DLD1 (cell line): ENCODE data around the gene RASA2.
"Not testable (repeated sequence)": the region's sequence is repeated elsewhere in the genome, so short reads cannot be mapped to it uniquely, and the experiment has no call there.

ENCODE experiments used
- in situ Hi-C: cut with HindIII; loops from 2 replicates; pipeline ENCODE4 v1.10.0; 2017; ENCODE audit warnings: low sequenced_read_pairs

Gene RASA2

DNA sequence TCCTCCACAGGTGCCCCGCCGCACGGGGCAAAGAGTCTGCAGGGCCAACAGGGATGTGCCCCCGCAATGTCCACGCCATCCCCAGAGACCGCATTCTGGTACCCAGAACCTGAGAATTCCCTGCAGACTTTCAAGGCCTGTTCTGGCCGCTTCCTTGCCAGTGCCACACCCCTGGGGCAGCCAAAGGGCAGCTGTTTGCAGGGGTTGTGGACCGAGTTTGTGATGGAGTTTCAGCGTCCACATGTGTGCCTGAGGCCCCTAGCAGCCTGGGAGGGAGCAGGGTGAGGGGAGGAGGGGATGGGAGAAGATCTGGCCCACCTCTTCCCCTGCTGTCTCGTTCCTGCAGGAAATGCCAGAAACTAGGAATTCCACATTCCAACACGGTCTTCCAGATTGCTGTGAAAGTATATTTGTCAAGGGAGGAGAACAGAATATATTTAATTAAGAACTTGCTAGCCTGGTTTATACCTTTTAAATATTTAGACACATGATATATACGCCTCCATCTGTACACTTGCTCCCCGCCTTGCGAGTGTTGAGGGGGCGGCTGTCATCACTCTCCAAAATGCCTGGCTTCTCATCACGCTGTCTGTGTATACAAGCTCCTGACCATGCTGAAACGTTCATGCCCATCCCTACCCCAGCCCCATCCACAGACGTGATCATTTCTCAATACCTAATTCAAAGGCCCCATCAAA lies 31.1 kb upstream of the RASA2 start:
- in situ Hi-C loops, result no loop called here

GRCh38 chr3:141456301-141456625 lies 30.6 kb upstream of the RASA2 start:
- in situ Hi-C loops, result no loop called here

- in situ Hi-C loops, result no loop called here
Observed at GRCh38 chr3:141457624-141458236, 29.1 kb upstream of the RASA2 start.

DNA sequence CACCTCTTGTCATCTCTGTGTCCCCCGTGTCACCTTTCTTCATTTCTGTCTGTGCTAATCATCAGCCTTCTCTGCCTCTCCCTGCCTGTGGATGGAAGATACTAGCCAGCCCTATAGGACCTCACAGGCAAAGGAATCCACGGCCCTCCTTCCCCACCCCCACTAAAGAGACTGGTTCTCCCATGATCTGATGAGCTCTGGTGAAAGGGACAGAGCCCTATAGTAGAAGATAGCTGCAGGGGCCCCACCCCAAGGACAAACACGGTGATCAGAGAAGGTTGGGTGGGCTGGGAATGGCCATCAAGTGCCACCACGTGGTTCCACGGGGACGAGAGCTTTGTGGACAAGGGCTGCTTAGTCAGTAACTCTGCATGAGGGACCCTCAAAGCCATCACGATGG lies 27.8 kb upstream of the RASA2 start:
- in situ Hi-C loops, result no loop called here

DNA sequence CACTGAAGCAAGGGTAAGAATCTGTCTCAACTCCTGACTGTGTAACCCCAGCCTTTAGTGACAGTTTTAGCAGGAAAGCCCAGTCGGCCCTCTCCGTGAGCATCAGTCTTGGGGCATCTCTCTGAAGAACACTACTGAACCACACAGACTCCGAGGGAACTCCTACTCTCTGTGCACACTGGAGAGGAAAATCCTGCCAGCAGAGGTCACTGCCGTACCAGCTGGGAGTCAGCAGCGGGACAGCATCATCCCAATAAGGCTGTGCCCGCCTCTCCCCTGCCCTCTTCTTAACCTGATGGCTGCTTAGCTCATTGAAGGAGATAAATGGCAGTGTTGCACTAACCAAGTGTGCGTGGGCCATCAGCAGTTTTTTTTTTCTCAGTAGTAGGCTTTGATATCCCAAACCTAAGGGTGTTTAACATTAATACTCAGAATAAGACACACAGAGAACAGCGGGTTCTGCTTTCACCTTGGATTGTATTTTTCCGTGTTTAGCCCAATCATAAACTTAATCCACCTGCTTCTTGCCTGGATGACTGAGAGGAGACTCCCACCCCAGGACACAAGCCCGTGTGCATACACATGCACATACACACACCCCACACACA lies 26.6 kb upstream of the RASA2 start:
- in situ Hi-C loops, result no loop called here

DNA sequence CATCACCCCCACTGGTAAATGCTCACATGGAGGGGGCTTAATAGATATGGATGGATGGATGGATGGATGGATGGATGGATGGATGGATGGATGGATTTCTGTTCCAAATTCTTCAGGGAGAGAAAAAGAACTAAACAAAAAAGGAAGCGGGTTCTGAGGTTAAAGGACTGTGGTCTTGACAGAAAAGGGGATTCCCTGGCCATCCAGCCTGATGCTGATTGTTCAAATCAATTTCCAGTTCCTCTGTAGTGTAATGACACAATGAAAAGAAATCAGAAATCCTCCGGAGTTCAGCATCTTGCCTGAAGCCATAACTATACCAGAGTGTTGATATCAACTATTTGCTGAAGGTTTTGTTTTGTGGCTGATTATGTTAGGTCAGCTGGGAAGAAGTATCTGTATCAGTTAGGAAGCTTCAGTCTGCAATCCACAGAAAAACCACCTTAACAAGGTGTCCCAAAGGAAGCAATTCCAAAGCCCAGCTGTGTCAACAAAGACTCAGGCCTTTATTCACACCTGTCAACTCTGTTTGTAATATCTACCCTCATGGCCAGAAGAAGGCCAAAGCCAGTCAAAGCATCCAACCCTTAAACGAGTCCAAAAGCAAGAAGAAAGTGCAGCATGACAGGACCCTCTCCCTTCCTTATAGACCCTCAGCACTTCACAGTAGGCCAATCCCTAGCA lies 24.5 kb upstream of the RASA2 start:
- in situ Hi-C loops, result no loop called here

GRCh38 chr3:141465221-141465620 lies 21.6 kb upstream of the RASA2 start:
- in situ Hi-C loops, result no loop called here

DNA sequence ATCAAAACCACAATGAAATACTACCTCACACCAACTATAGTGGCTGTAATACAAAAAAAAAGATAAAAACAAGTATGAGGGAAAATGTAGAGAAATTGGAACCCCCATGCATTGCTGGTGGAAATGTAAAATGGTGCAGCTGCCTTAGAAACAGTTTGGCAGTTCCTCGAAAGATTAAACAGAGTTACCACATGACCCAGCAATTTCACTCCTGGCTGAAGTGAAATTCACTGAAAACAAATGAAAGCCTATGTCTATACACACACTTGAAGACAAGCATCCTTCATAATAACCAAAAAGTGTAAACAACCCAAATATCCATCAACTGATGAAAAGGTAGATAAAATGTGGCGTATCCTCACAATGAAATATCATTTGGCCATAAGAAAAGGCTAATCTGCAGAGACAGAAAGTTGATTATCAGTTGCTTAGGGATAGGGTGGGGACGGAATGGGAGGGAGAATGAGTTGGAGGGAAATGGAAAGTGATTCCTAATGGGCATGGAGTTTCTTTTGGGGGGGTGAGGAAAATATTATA lies 20.1 kb upstream of the RASA2 start:
- in situ Hi-C loops, result no loop called here

DNA sequence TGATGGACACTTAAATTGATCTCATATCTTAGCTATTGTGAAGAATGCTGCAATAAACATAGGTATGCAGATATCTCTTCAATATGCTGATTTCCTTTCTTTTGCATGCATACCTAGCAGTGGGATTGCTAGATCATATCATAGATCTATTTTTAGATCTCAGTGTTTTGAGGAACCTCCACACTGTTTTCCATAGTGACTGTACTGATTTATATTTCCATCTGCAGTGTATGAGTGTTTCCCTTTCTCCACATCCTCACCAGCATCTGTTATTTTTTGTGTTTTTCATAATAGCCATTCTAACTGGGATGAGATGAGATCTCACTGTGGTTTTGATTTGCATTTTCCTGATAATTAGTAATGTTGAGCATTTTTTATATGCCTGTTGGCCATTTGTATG lies 17.1 kb upstream of the RASA2 start:
- in situ Hi-C loops, result no loop called here

- in situ Hi-C loops, result no loop called here
Observed at GRCh38 chr3:141471160-141471559, 15.7 kb upstream of the RASA2 start.

DNA sequence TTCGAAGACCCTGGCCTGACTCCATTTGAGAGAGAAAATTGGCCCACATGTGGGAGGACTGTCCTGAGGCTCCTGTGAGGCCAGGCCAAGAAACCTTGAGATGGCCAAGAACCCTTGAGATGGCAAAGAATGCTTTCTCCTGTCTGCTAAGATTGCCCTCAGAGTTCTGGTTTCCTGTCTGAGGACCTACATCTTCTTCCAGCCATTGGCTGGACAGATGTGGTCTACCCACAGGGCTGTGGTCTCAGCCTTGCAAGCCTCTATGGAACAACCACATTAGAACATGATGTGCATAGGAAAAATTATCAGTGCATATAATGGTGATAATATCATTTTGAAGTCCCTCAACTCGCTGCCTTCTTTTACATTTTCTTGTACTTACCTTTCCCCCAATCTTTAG lies 10.8 kb upstream of the RASA2 start:
- in situ Hi-C loops, result no loop called here

DNA sequence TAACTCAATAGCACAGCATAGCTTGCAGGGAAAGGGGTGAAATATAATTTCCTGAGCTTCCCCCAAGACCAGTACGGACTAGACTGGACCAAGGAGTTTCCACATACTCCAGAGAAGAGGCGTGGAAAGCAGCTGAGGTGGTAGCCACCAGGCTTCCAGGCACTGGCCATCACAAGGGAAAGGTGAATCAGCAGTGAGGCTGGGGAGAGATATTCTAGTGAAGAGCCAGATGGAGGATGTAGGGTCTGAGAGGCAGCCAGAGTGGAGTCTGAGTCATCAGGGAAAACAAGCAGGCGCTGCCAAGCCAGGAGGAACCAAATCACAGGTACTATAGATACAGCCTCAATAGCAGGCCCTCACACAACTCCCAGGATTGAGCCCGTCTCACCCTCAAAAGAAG lies 9.6 kb upstream of the RASA2 start:
- in situ Hi-C loops, result no loop called here

DNA sequence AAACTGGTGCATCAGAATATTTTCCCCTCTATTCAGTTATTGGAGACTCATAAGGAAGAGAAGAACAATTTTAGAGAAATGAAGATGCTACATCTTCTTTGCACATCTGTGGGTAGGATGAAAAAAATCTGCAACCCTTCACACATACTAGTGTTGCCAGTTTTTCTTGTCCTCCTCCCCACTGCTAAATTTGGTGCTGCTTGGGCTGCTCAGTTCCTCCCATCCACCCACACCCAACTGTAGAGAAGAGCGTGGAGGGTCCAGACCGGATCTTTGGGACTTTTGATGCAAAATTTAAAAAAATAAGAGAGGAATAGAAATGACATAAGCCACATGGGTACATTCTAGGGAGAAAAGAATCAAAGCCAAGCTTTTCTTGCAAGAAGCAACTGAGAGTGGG lies 8.7 kb upstream of the RASA2 start:
- in situ Hi-C loops, result no loop called here

DNA sequence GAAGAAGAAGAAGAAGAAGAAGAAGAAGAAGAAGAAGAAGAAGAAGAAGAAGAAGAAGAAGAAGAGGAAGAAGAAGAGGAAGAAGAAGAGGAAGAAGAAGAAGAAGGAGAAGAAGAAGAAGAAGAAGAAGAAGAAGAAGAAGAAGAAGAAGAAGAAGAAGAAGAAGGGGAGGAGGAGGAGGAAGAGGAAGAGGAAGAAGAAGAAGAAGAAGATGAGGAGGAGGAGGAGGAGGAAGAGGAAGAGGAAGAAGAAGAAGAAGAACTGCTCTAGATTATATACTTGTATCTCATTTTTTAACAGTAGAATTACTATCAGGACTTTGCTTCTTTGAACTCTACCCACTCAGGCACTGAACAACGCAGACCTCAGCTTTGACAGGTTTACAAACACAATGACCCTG lies 8.0 kb upstream of the RASA2 start:
- in situ Hi-C loops, result not testable (repeated sequence)

DNA sequence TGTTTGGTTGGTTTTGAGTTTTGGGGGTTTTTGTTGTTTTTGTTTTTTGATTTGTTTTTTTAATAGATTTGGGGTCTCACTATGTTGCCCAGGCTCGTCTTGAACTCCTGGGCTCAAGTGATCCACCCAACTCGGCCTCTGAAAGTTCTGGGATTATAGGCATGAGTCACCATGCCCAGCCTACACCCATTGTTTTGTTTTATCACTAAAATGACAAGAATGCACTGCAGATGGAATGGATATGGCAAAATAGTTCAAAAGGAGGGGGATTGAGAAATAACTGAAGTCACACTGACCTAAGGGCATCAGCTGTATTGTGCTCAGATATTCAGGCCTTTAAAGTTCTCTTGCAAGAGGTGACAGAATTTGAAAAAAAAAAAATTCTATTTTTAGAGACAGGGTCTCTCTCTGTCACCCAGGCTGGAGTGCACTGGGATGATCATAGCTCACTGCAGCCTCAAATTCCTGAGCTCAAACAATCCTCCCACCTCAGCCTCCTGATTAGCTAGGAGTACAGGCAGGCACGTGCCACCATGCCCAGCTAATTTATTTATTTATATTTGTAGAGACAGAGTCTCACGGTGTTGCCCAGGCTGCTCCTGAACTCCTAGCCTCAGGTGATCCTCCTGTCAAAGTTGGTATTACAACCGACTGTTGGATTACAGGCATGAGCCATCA lies 4.4 kb upstream of the RASA2 start:
- in situ Hi-C loops, result no loop called here

GRCh38 chr3:141484701-141485287 lies 2.0 kb upstream of the RASA2 start:
- in situ Hi-C loops, result no loop called here

GRCh38 chr3:141485641-141486495 lies 959 bp upstream of the RASA2 start:
- in situ Hi-C loops, result no loop called here

- in situ Hi-C loops, result no loop called here
Observed at GRCh38 chr3:141486496-141486745, 406 bp upstream of the RASA2 start.

DNA sequence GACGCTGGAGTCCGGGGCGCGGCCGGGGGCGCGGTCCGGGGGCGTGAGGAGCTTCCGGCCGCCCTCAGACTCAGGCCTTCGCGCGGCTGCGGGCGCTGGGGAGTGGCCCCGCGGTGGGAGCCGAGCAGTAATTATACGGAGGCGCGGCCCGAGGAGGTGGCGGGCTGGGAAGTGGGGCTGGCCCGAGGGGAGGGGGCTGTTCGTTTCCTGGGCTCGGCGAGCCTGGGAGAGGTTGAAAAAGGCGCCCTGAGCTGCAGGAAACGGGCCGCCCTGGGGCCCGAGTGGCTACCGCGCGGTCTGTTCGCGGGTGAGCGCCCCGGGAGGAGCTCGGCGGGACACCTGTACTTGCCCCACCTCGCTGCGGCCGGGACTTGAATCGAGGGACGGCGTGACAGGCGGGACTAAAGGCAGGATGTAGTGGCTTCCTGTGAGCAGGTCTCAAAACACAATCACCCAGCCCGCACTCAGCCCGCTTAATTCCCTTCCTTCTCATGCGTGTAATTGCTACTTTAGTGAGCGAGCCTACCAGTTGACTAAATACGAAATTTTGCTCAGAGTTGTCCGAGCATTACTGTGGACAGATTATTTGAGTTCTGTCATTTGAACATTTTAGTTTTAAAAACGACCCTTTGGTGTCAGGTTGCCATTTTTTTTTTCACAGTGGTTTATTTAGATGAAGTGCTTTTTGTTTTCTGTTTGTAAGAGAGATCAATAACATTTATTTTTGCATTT lies 860 bp downstream of the RASA2 start:
- in situ Hi-C loops, result no loop called here

GRCh38 chr3:141489203-141489602 lies 2.4 kb downstream of the RASA2 start:
- in situ Hi-C loops, result no loop called here
